ENCODE data around the gene CC2D2A. TPM values are rescaled to one million over a fixed set of nuclear protein-coding genes. Genes with fewer than 3 reads are reported as not detected.

The CC2D2A gene
- total RNA-seq (10 to 100 TPM in 2 of 7 donors, 1 to 10 TPM in 5; 2.8 to 16.6 (median 8.7) TPM), polyA plus RNA-seq (1 to 10 TPM; 2.6 to 3.8 (median 3.1) TPM)
- long read RNA-seq, donor 1, partial matches to known transcripts = 87 of 101 reads
- long read RNA-seq, donor 1, other reads (novel, unspliced or antisense) = 14 of 101 reads
- long read RNA-seq, donor 2, partial matches to known transcripts = 0 of 1 reads
- long read RNA-seq, donor 2, other reads (novel, unspliced or antisense) = 0 of 1 reads

DNA sequence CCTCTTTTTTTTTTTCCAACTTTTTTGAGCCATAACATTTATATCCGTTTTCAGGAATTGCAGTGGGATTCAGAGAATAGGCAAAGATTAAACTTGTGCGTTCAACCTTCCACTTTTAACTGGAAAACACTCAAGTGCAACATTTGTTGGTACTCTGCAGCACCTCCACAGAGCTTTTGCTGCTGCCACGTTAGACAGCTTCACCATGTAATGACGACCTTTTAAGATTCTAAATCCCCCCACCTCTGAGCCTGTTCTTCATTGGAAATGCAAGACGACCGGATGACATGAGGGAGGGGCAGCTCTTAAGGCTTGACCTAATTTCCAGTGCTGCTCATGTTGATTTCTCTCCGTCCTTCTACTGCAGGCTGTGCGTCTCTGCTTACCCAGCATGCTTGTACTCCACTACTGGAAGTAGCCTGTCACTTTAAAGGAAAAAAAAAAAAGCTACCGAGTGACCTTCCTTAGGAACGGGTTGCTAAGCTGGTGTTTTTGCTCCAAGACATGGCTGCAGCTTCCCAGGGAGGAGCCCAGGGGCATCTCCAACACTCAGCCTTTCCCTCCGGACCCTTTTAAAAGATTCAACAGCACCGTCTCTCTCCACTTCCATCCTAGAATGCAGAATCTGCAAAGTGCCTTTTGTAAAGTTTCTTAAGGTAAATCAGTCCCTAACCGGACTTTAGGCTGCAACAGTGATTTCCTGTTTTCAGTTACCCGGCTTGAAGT is at the start of gene CC2D2A:
CC2D2A (plus strand) TSS at position 481 of the 726 bp plus-strand sequence. CDS start 6,051 bp downstream, outside the sequence.
- 10 to 15% (median 12%) methylated on average over 14 of the region's 14 CpGs for whole genome bisulfite sequencing, 5 donors
- H3K9me3 ChIP-seq = no peaks in the 10 kb centered on the region
- no peaks in the 10 kb centered on the region for H3K27me3 ChIP-seq (replicated peaks in 1 of 7)
- peak within 1 kb of the TSS in 6 of 8 donors; percentile 22 to 42 (median 30) for H3K27ac ChIP-seq
- H3K36me3 ChIP-seq = no peaks in the 10 kb centered on the region
- peaks cover 0 to 26% (median 14%) of the 10 kb centered on the region in 6 donors for H3K4me1 ChIP-seq
- intact Hi-C loops (cut with DNase I; ENCODE audit: low total_unique reads) = no loop called here
- no peak for TF ChIP-seq POLR2AphosphoS5 (IDR thresholded peaks at IDR 0.05)
- peak within 1 kb of the TSS; percentile 36 to 71 (median 44) for H3K4me3 ChIP-seq
- DNase-seq = no peak

GRCh38 chr4:15420642-15421041 is 49.0 kb upstream of the CC2D2A start:
- H3K4me1 ChIP-seq = peaks cover 5 to 34% (median 16%) of the 10 kb centered on the region in 6 donors
- TF ChIP-seq POLR2AphosphoS5 (IDR thresholded peaks at IDR 0.05) (no peak), POLR2A (IDR thresholded peaks at IDR 0.05) (no peak), CTCF (IDR thresholded peaks at IDR 0.05 in 8 of 11, conservative IDR thresholded peaks at IDR 0.05 in 3 of 11) (no peak)
- 34 to 86% (median 65%) methylated on average over 2 of the region's 2 CpGs for whole genome bisulfite sequencing, 5 donors

GRCh38 chr4:15423285-15423711 is 46.4 kb upstream of the CC2D2A start:
- TF ChIP-seq CTCF (IDR thresholded peaks at IDR 0.05 in 8 of 11, conservative IDR thresholded peaks at IDR 0.05 in 3 of 11) = no peak
- no peak for TF ChIP-seq POLR2AphosphoS5 (IDR thresholded peaks at IDR 0.05)
- TF ChIP-seq POLR2A (IDR thresholded peaks at IDR 0.05) = no peak
- 63 to 74% (median 68%) methylated on average over 5 of the region's 5 CpGs for WGBS, 5 donors
- intact Hi-C loops (cut with DNase I; ENCODE audit: low total_unique reads) = no loop called here
- H3K27me3 ChIP-seq (replicated peaks in 1 of 7) = no peaks in the 10 kb centered on the region
- no peaks in the 10 kb centered on the region for H3K9me3 ChIP-seq
- no peaks in the 10 kb centered on the region for H3K36me3 ChIP-seq
- peaks cover 0 to 8% (median 0%) of the 10 kb centered on the region in 6 donors for H3K4me1 ChIP-seq
- no peak overlapping the region for H3K4me3 ChIP-seq
- no peak for DNase-seq
- H3K27ac ChIP-seq = peak overlapping the region in 1 of 8 donors; percentile 54

More at GRCh38 chr4:15420642-15421041, 49.0 kb upstream of the CC2D2A start:
- no peak for DNase-seq
- H3K27ac ChIP-seq = no peak overlapping the region
- H3K4me3 ChIP-seq = no peak overlapping the region
- intact Hi-C loops (cut with DNase I; ENCODE audit: low total_unique reads) = no loop called here
- no peaks in the 10 kb centered on the region for H3K27me3 ChIP-seq (replicated peaks in 1 of 7)
- no peaks in the 10 kb centered on the region for H3K9me3 ChIP-seq
- H3K36me3 ChIP-seq = no peaks in the 10 kb centered on the region

GRCh38 chr4:15425520-15425919 is 44.2 kb upstream of the CC2D2A start:
- Histone ChIP-seq H3K36me3 (no peaks in the 10 kb centered on the region), H3K27ac (no peak overlapping the region), H3K27me3 (replicated peaks in 1 of 7) (no peaks in the 10 kb centered on the region), H3K4me1 (peaks cover 0 to 8% (median 0%) of the 10 kb centered on the region in 6 donors), H3K9me3 (no peaks in the 10 kb centered on the region), H3K4me3 (no peak overlapping the region)
- no peak for DNase-seq
- intact Hi-C loops (cut with DNase I; ENCODE audit: low total_unique reads) = no loop called here
- WGBS, 5 donors = 80 to 96% (median 85%) methylated on average over 2 of the region's 2 CpGs
- TF ChIP-seq POLR2A (IDR thresholded peaks at IDR 0.05) (no peak), CTCF (IDR thresholded peaks at IDR 0.05 in 8 of 11, conservative IDR thresholded peaks at IDR 0.05 in 3 of 11) (no peak), POLR2AphosphoS5 (IDR thresholded peaks at IDR 0.05) (no peak)
